Aorta (tissue), 5 donors: ENCODE results near the gene BPGM. TPM values are rescaled to one million over a fixed set of nuclear protein-coding genes. Genes with fewer than 3 reads are reported as not detected.

Experiments
- ATAC-seq: fragments of 200-7000 bp; cut with Tn5 transposase; one replicate; pipeline ENCODE4 v1.9.1; 2022; ENCODE audit warnings: moderate library complexity; ENCODE audit not compliant: low FRiP score
- DNase-seq, 2 donors: peaks; one replicate each; pipeline ENCODE4 v3.0.0-alpha.2; 2020
- H3K27ac ChIP-seq, 2 donors: one replicate each; pipeline ENCODE4 v1.5.1; 2013; ENCODE audit warnings: low read length in 2 of 2, mild to moderate bottlenecking in 2 of 2, moderate library complexity in 2 of 2, control low read depth in 1 of 2, inconsistent platforms in 1 of 2, low read depth in 1 of 2
- H3K27me3 ChIP-seq, 2 donors: one replicate each; pipeline ENCODE4 v1.6.1; 2013; ENCODE audit warnings: control low read depth in 1 of 2, low read length in 1 of 2, mild to moderate bottlenecking in 1 of 2, moderate library complexity in 1 of 2; ENCODE audit not compliant: insufficient read depth in 2 of 2, control insufficient read depth in 1 of 2
- H3K36me3 ChIP-seq, 2 donors: one replicate each; pipeline ENCODE4 v1.6.1; 2013; ENCODE audit warnings: control low read depth in 1 of 2, low read length in 1 of 2, mild to moderate bottlenecking in 1 of 2; ENCODE audit not compliant: insufficient read depth in 2 of 2, control insufficient read depth in 1 of 2
- H3K4me1 ChIP-seq, 2 donors: one replicate each; pipeline ENCODE4 v1.6.1; 2013; ENCODE audit warnings: low read length in 2 of 2, control low read depth in 1 of 2, mild to moderate bottlenecking in 1 of 2, moderate library complexity in 1 of 2; ENCODE audit not compliant: insufficient read depth in 2 of 2, control insufficient read depth in 1 of 2
- H3K4me3 ChIP-seq, 2 donors: one replicate each; pipeline ENCODE4 v1.5.1; 2013; ENCODE audit warnings: low read length in 2 of 2, control low read depth in 1 of 2, mild to moderate bottlenecking in 1 of 2
- H3K9me3 ChIP-seq: one replicate; pipeline ENCODE4 v1.6.1; 2013; ENCODE audit warnings: mild to moderate bottlenecking, low read length; ENCODE audit not compliant: control insufficient read depth
- WGBS, 2 donors: extraction: QIAGEN DNeasy Blood & Tissue Kit; methylation state at CpG; one replicate each; pipeline ENCODE4 v1.1.7; 2013; 5-methylcytosine and 5-hydroxymethylcytosine counted together
- intact Hi-C, 2 donors: fragments of 100-400 bp; cut with DNase I; formaldehyde crosslinking; loops; one replicate each; pipeline versions ENCODE4 v1.14.2 to v1.15.0; 2022
- polyA plus RNA-seq, 2 donors: library from polyadenylated mRNA; stranded (reverse); fragments of 200-250 nt; gene quantifications; one replicate each; pipeline ENCODE4 v1.2.3, GENCODE V29; 2013
- total RNA-seq, 2 donors: library from RNA; stranded (reverse); fragmentation: NEBNext Ultra II Directional; extraction: Animal tissue kit (Norgen Biotek cat#: 25700); gene quantifications; one replicate each; pipeline ENCODE4 v1.2.1, GENCODE V29; 2021
- donor health status: healthy with polysubstance abuse.
- donor health status: Bipolar disorder and iron deficiency.
- donor health status: DM: no; HTN: no; CAD: no.
- donor health status: DM: no; HTN: no; CAD: no.
- donor health status: DM: yes; HTN: yes; CAD: no.

BPGM gene
- total and polyA plus RNA-seq, 4 donors = 10.5 to 27.7 (median 17.0) TPM

GRCh38 chr7:134701272-134701671 is 54.6 kb downstream of the BPGM start:
- intact Hi-C loops = no loop called here
- ATAC-seq (no peak), DNase-seq (no peak)
- H3K4me1 ChIP-seq = peaks cover 0 to 3% of the 10 kb centered on the region in 2 donors
- no peaks in the 10 kb centered on the region for H3K9me3 ChIP-seq
- no peaks in the 10 kb centered on the region for H3K36me3 ChIP-seq
- H3K27me3 ChIP-seq = no peaks in the 10 kb centered on the region
- no peak overlapping the region for H3K27ac ChIP-seq
- H3K4me3 ChIP-seq = no peak overlapping the region
- 95 to 97% methylated on average over 2 of the region's 2 CpGs for WGBS, 2 donors

GRCh38 chr7:134702366-134703240 is 56.0 kb downstream of the BPGM start:
- Histone ChIP-seq H3K4me1 (peaks cover 0 to 3% of the 10 kb centered on the region in 2 donors), H3K4me3 (no peak overlapping the region), H3K27ac (peak overlapping the region in 1 of 2 donors; percentile 13), H3K27me3 (no peaks in the 10 kb centered on the region), H3K9me3 (no peaks in the 10 kb centered on the region), H3K36me3 (no peaks in the 10 kb centered on the region)
- DNase-seq = no peak
- intact Hi-C loops = no loop called here
- no peak for ATAC-seq
- 71 to 74% methylated on average over 10 of the region's 10 CpGs for WGBS, 2 donors

- H3K4me1 ChIP-seq = peaks cover 0 to 3% of the 10 kb centered on the region in 2 donors
- no peaks in the 10 kb centered on the region for H3K27me3 ChIP-seq
- H3K9me3 ChIP-seq = no peaks in the 10 kb centered on the region
- 92 to 96% methylated on average over 2 of the region's 2 CpGs for WGBS, 2 donors
- no peaks in the 10 kb centered on the region for H3K36me3 ChIP-seq
- intact Hi-C loops = no loop called here
- no peak for DNase-seq
- H3K27ac ChIP-seq = peak overlapping the region; percentile 13 to 89
- H3K4me3 ChIP-seq = no peak overlapping the region
- no peak for ATAC-seq
Measured at GRCh38 chr7:134703241-134703594, 56.6 kb downstream of the BPGM start.

GRCh38 chr7:134703782-134704181 is 57.1 kb downstream of the BPGM start:
- peak overlapping the region; percentile 13 to 89 for H3K27ac ChIP-seq
- 28 to 41% methylated on average over 6 of the region's 6 CpGs for WGBS, 2 donors
- H3K9me3 ChIP-seq = no peaks in the 10 kb centered on the region
- intact Hi-C loops = no loop called here
- ATAC-seq (peak; percentile 42), DNase-seq (no peak)
- no peaks in the 10 kb centered on the region for H3K36me3 ChIP-seq
- H3K4me3 ChIP-seq = no peak overlapping the region
- H3K27me3 ChIP-seq = no peaks in the 10 kb centered on the region
- peaks cover 0 to 3% of the 10 kb centered on the region in 2 donors for H3K4me1 ChIP-seq

GRCh38 chr7:134704827-134705226 is 58.2 kb downstream of the BPGM start:
- H3K36me3 ChIP-seq = no peaks in the 10 kb centered on the region
- H3K27me3 ChIP-seq = no peaks in the 10 kb centered on the region
- WGBS, 2 donors = 96 to 97% methylated on average over 5 of the region's 5 CpGs
- intact Hi-C loops = no loop called here
- no peak overlapping the region for H3K4me3 ChIP-seq
- no peaks in the 10 kb centered on the region for H3K9me3 ChIP-seq
- peaks cover 0 to 3% of the 10 kb centered on the region in 2 donors for H3K4me1 ChIP-seq
- DNase-seq = no peak
- no peak for ATAC-seq
- H3K27ac ChIP-seq = peak overlapping the region in 1 of 2 donors; percentile 89

GRCh38 chr7:134705716-134706115 is 59.1 kb downstream of the BPGM start:
- no peaks in the 10 kb centered on the region for H3K27me3 ChIP-seq
- H3K27ac ChIP-seq = no peak overlapping the region
- WGBS, 2 donors = 6 to 50% methylated on average over 2 of the region's 2 CpGs
- no peak for ATAC-seq
- no peak for DNase-seq
- intact Hi-C loops = no loop called here
- H3K36me3 ChIP-seq = no peaks in the 10 kb centered on the region
- peaks cover 0 to 3% of the 10 kb centered on the region in 2 donors for H3K4me1 ChIP-seq
- H3K4me3 ChIP-seq = no peak overlapping the region
- no peaks in the 10 kb centered on the region for H3K9me3 ChIP-seq

- WGBS, 2 donors = 88% methylated on average over 5 of the region's 5 CpGs
- no peak for DNase-seq
- Histone ChIP-seq H3K4me3 (no peak overlapping the region), H3K4me1 (peaks cover 0 to 3% of the 10 kb centered on the region in 2 donors), H3K9me3 (no peaks in the 10 kb centered on the region), H3K27ac (no peak overlapping the region), H3K36me3 (no peaks in the 10 kb centered on the region), H3K27me3 (no peaks in the 10 kb centered on the region)
- ATAC-seq = no peak
- intact Hi-C loops = no loop called here
Measured at GRCh38 chr7:134706468-134706867, 59.8 kb downstream of the BPGM start.

- no peak for ATAC-seq
- H3K4me3 ChIP-seq = no peak overlapping the region
- H3K27ac ChIP-seq = no peak overlapping the region
- H3K9me3 ChIP-seq = no peaks in the 10 kb centered on the region
- no peaks in the 10 kb centered on the region for H3K36me3 ChIP-seq
- peaks cover 3% of the 10 kb centered on the region in 2 donors for H3K4me1 ChIP-seq
- DNase-seq = no peak
- 96 to 98% methylated on average over 4 of the region's 4 CpGs for WGBS, 2 donors
- intact Hi-C loops = no loop called here
- no peaks in the 10 kb centered on the region for H3K27me3 ChIP-seq
Measured at GRCh38 chr7:134707663-134708378, 61.2 kb downstream of the BPGM start.
